Activated CD4-positive, alpha-beta T cell treated with anti-CD3 and anti-CD28 coated beads, Interleukin-2, amount 50 U/mL, for 4 hours (primary cell): ENCODE data around the gene TTLL3.
"Not testable (repeated sequence)": the region's sequence is repeated elsewhere in the genome, so short reads cannot be mapped to it uniquely, and the experiment has no call there.

Source experiments
- DNase-seq, 2 experiments: peaks; one replicate each; pipeline ENCODE4 v3.0.0-alpha.2; 2020

Gene TTLL3

GRCh38 chr3:9809615-9810432, at the start of gene TTLL3:
TSS of gene TTLL3 (plus strand) at chr3:9810262. CDS start at chr3:9810662, 400 bp downstream.
- peak; percentile 12 to 22 for DNase-seq

GRCh38 chr3:9760779-9761505, 49.1 kb upstream of the TTLL3 start:
- DNase-seq = no peak

- no peak for DNase-seq
Measured at GRCh38 chr3:9761919-9762318, 48.1 kb upstream of the TTLL3 start.

GRCh38 chr3:9762871-9763270, 47.2 kb upstream of the TTLL3 start:
- DNase-seq = no peak

GRCh38 chr3:9765865-9766264, 44.2 kb upstream of the TTLL3 start:
- DNase-seq = no peak

- no peak for DNase-seq
Measured at GRCh38 chr3:9767418-9767817, 42.6 kb upstream of the TTLL3 start.

- no peak for DNase-seq
Measured at GRCh38 chr3:9768141-9768775, 41.8 kb upstream of the TTLL3 start.

- DNase-seq = no peak
Measured at GRCh38 chr3:9769012-9769411, 41.0 kb upstream of the TTLL3 start.

- DNase-seq = peak; percentile 44 to 51
Measured at GRCh38 chr3:9769426-9770275, 40.4 kb upstream of the TTLL3 start, which contains the start of gene CAMK1. TSS of gene CAMK1 (minus strand) at chr3:9769947. CDS start at chr3:9767749, 2,198 bp downstream.

- DNase-seq = no peak
Measured at GRCh38 chr3:9770276-9770812, 39.7 kb upstream of the TTLL3 start.

GRCh38 chr3:9771007-9771406, 39.1 kb upstream of the TTLL3 start:
- not testable (repeated sequence) for DNase-seq

GRCh38 chr3:9776896-9777693, 33.0 kb upstream of the TTLL3 start:
- DNase-seq = no peak

GRCh38 chr3:9777694-9778021, 32.4 kb upstream of the TTLL3 start:
- no peak for DNase-seq

- DNase-seq = peak; percentile 31 to 54
Measured at GRCh38 chr3:9778143-9779074, 31.7 kb upstream of the TTLL3 start.

GRCh38 chr3:9779075-9779593, 30.9 kb upstream of the TTLL3 start:
- no peak for DNase-seq

- no peak for DNase-seq
Measured at GRCh38 chr3:9779721-9780457, 30.2 kb upstream of the TTLL3 start.

- no peak for DNase-seq
Measured at GRCh38 chr3:9780458-9780812, 29.6 kb upstream of the TTLL3 start.

GRCh38 chr3:9780910-9781309, 29.2 kb upstream of the TTLL3 start:
- DNase-seq = no peak

GRCh38 chr3:9781551-9781950, 28.5 kb upstream of the TTLL3 start:
- no peak for DNase-seq
